GM21515 (cell line): ENCODE results near the gene PMM2.
A peak's percentile ranks its signal among the peaks of the same experiment; 100 is the strongest.

ENCODE experiments used
- ATAC-seq: cut with Tn5 transposase; IDR thresholded peaks from one replicate; pipeline ENCODE4 v1.9.1; 2021; ENCODE audit not compliant: unreplicated experiment

Gene PMM2

GRCh38 chr16:8885674-8886592 lies 88.3 kb downstream of the PMM2 start:
- no peak for ATAC-seq

DNA sequence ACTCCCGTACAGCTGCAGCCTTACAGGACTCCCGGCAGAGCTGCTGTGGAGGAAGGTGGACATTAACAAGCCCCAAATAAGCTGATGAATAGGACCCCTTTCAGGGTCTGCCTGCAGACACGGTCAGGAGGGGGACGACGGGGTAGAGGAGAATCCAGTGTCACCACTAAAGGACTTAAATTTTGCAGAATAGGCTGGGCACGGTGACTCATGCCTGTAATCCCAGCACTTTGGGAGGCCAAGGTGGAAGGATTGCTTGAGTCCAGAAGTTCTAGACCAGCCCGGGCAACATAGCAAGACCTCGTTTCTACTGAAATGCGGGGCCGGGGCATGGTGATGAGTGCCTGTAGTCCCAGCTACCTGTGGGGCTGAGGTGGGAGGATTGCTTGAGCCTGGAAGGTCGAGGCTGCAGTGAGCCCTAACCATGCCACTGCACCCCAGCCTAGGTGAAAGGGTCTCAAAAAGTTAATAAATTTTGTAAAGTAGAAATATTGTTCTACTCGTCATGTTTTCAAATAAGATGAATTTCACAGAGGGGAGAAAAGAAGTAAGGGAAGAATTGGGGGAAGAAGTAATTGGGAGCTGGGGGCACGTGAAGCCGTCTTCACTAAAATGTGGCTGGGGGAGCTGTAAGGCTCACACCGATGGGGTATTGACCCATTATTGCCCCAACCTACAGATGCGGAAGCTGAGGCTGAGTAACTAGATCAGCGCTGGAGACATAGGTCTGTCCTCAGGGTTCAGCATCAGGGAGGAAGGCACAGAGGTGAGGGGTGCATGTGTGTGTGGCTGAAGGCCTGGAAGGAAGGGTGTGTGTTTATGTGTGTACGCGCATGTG lies 89.2 kb downstream of the PMM2 start:
- ATAC-seq, result no peak

GRCh38 chr16:8887431-8887765 lies 89.8 kb downstream of the PMM2 start:
- ATAC-seq, result no peak

- ATAC-seq, result no peak
Observed at GRCh38 chr16:8887952-8888560, 90.4 kb downstream of the PMM2 start.

DNA sequence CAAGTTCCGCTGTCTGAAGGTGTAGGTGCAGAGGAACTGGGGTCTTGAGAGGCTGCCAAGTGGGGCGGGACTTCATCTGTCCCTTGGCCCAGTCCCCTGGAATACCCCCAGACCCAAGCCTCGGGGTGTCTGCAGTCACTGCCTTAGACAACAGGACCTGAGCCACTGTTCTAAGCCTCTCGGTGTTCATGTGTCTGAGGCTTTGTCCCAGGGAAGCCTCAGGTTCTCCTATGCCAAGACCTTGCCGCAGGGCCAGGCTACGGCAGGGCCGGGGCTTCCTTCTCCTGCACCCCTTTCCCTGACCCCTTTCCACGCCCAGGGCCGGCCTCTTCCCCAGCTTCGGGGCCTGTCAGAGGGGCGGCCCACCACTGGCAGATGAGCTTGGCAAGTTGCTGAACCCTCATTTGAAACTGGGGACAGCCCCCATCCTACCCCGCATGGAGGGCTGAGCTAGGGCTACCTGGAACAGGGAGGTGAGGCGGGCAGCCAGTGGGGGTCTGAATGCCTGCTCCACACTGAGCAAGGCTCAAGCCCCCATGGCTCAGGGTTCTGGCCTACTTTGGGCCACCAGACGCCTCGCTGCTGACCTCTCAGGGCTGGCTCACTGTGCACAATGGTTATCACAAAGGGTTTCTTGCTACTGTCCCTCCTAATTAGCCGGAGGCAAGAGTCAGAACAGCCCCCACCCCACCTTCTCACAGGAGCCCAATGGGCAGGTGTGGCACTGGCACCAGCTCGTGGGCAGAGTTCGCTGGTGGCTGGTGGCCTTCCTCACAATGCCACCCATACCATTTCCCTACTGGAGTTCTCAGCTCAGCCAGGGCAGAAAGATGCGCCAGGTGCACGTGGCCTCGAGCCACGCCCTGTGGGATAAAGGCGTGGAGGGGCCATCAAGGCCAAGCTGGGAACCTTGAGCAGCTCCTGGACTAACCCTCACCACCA lies 91.6 kb downstream of the PMM2 start:
- ATAC-seq, result no peak

DNA sequence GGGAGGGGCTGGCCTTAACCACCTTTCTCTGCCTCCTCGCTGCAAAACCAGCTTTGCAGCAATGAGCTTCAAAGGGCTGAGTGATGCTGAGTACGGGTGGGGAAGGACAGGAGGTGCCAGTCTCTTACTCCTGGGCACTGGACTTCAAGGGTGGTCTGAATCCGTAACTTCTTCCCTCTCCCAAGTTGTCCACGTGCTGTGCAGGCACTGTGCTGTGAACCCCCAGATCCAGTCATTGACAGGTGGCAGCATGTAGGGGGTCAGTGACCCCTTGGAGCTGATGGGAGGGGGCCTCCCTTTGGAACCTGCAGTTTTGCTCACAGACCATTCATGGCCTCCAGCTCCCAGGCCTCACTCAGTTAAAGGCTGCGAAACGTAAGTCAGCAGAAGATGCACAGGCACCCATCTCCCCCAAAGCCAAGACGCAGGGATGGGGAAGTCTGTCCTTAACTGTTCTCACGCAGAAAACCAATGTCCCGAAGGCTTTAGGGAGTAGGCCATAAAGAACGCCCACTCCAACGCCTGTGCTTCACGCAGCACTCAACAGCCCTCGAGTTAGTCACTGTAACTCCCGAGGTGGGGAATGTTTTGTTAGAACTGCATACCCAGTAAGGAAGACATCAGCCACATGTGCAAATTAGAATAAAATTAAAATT lies 92.4 kb downstream of the PMM2 start:
- ATAC-seq, result no peak

- no peak for ATAC-seq
Observed at GRCh38 chr16:8890549-8890921, 92.9 kb downstream of the PMM2 start.

DNA sequence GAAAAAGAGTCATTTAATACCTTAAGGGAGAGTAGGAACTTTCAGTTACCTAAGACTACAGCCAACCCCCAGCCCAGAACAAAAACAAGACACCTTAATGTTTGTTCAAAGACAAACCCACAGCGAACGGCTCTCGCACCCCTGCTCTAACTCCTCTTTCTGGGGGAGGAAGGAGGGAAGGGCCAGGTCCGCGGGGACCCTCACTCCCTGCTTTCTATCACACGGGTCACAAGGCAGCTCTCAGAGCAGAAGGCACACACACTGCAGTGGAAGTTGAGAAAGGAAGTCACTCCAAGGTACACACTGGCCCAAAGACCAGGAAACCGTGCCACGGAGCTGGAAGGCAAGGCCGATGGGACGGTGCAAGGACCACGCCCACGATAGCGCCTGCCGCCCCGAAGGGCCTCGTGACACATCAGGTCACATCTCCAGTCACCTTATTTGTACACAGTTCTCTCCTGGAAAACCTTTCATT lies 94.5 kb downstream of the PMM2 start:
- peak; percentile 27 for ATAC-seq

- no peak for ATAC-seq
Observed at GRCh38 chr16:8893426-8893825, 95.8 kb downstream of the PMM2 start.

GRCh38 chr16:8893976-8894690 lies 96.5 kb downstream of the PMM2 start:
- ATAC-seq, result no peak

DNA sequence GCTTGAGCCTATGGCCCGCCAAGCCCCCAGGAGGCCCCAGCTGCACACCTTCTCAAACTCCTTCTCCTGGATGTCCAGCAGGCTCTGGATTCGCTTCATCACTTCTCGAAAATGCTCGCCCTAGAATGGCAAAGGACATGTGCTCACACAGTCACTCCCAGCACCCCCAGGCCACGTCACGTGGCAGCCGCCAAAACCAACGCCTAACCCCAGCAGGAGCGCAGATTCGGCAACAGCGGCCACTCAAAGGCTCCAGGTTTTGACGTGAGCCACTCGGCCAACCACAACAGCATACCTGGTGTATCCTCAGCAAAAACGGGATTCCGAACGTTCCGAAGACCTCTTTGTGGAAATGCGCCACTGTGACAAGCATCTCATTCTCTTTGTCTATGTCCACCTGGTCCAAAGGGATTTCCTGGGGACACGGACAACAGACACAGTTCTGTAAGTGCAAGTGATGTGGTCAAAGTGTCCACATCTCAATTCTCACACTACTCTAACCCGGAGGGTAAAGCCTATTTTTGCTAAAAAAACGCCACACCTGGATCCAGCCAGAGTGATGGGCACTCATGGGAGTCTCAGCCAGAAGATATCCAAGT lies 97.2 kb downstream of the PMM2 start:
- no peak for ATAC-seq

DNA sequence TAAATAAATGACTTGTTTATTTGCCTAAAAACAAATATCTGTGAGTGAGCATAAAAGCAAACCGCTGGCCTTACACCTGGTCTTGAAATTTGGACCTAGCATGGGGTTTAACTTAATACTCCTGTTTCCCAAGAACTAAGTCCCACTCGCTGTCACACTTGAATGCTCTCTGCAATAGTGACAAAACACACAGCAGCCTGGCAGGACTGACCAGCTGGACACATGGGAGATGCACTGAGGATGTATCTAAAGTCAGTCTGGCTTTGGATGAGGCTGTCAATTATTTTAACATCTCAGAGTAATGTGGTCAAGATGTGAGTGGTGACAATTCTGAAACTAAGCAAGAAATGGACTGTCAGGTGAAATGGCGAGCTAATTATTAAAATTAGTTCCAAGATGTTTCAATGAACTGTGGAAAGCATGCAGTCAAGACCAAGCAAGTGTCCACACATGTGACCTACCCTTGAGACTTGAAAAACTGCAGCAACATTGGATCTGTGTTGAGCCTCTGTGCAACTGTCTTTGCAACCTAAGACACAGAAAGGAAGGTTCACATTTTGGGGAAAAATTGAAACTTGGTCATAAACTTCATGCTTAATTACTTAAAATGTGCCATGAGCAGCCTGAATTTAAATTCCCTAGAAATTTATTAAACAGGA lies 101.2 kb downstream of the PMM2 start:
- no peak for ATAC-seq
